Stimulated activated CD4-positive, alpha-beta T cell treated with anti-CD3 and anti-CD28 coated beads, Interleukin-15, amount 100 ng/mL, for 24 hours (primary cell): Measurements from ENCODE around the gene ESYT3.
"Not testable (repeated sequence)": the region's sequence is repeated elsewhere in the genome, so short reads cannot be mapped to it uniquely, and the experiment has no call there.

Experiments
- DNase-seq: peaks from one replicate; pipeline ENCODE4 v3.0.0-alpha.2; 2020

The ESYT3 gene

DNA sequence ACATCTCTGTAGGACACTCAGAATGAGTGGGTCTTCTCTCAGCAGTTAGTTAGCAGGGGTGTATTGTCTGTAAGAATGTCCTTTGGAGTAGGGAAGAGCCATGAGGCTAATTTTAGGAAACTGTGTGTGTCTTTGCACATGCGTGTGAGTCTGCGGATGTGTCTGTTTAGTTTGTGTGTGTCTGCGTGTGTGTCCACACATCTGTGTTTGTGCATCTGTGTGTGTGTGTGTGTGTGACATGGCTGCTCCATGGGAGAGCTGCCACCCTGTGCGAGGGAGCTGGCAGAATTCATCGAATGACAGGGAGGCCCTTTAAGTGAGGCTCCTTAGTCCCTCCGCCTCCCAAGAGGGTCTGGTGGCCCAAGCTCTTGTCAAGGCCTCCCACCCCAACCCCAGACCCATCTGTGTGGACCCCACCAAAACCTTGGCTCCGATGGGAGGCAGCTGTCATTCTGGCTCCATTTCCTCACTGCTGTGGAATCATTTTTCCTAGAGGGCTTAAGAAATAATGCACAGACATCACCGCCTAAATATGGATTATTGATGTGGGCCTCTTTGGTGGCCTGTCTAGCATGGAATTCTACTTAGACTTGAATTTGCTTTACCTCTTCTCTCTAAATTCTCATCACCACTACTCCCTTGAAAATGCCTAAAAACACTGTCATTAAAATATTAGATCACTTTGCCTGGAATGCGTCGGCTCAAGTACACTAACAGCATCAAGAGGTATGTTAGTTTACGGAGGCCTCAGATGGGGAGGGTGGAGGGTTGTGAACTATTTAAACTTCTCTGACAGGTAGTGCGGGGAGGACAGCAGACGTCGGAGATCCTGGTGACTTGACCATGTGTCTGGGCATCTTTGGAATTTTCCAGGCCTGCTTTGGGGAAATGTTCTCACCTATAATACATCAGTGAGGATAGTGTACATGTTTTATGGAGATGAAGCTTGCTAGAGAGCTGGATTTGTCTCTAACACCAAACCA is 9.4 kb downstream of the ESYT3 start:
- DNase-seq, result no peak

GRCh38 chr3:138445236-138445635 is 10.8 kb downstream of the ESYT3 start:
- no peak for DNase-seq

DNA sequence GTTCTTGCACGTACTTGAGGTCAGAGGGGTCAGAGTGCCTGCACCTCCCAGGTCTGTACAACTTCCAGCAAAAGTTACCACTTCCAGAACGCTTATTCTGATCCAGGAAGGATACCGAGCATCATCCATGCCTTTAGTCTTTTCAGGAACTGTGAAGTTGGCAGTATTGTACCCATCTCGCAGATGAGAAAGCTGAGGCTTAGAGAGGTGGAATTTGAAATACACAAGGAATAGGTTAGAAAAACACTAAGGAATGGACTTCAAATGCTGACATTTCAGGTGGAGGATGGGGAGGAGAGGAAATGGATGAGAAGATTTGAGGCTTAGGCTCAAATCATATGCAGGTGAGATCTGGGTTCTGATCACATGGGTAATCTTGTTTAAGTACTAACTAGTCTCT is 11.2 kb downstream of the ESYT3 start:
- DNase-seq, result no peak

DNA sequence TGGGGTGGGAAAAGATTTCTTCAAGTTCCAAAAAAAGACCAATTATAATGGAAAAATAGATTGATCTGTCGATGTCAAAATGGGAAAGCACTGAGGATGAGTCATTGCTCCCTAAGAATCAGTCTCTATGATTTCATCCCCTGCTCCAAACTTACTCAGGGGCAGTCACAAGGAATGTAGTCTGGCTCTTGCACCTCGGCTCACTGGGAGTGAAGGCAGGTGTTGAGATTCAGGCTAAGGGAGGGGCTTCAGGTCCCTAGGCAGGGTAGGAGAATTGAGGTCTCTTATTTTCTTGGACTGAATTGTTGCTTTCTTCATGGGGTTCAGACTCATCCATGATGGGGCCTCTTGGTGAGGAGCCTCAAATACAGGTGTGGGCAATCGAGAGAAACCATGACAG is 14.2 kb downstream of the ESYT3 start:
- no peak for DNase-seq

DNA sequence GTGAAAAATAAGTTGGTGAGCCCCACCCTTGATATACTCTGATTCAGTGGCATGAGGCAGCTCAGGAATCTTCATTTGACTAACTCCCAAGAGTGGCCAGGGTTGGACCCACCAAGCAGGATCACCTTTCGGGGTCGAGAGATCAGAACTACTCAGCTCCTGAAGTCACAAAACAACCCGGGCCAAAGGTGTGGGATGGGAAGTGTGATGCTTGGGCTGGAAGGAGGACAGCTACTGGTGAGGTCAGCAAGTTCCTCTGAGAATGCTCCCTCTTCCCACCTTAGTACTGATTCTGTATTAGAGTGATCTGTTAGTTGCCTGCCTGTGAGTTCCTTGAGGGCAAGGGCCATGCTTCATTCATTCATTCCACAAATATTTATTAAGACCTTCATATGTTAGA is 15.1 kb downstream of the ESYT3 start:
- DNase-seq, result no peak

DNA sequence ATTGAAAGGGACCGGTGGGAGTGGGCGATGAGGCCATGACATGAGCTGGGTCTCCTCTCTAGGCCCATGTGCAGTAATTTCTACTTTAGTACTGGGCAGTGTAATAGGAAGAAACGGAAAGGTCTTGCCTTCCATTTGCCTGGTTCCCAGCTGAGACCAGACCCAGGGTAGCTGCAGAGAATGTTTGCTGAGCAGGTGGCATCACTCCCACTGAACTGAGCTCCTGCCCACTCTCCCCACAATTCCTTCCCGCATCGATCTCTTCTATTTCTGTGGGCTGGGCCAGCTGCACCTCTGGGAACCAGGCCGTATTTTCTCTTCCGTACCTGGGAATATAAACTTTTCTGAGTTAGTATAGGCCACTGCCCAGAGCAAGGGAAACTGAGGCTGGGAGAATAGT is 15.8 kb downstream of the ESYT3 start:
- DNase-seq, result no peak

DNA sequence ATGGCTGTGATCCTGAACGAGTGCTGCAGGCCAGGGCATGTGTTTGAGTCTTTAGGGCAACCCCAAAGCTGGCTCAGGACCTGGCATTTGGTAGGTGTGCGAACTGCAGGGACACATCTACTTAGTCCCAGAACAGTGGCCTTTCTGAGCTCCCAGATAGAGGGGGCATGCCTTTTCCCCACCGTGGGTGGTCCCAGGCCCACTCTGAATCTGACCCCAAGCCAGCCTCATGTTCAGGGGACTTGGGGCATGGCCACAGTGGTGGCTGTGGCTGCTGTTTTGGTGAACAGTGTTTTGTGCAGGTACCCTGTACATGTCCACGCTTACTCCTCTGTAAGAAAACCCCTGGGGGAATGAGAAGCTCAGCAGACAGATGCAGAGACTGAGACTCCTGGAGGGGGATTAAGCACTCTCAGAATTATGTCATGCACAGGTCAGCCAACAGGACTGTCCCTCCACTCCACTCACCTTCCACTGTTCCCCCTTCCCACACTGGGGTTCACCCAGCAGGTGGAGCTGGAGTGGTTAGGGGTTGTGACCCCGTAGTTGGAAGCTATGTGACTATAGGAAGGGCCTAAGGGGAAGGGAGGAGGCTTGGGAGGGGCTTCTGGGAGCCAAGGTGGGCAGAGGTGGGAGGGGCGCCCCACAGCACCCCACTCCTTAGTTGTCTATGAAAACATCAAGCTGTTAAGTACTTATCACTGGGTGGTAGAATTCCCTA is 16.4 kb downstream of the ESYT3 start:
- no peak for DNase-seq

DNA sequence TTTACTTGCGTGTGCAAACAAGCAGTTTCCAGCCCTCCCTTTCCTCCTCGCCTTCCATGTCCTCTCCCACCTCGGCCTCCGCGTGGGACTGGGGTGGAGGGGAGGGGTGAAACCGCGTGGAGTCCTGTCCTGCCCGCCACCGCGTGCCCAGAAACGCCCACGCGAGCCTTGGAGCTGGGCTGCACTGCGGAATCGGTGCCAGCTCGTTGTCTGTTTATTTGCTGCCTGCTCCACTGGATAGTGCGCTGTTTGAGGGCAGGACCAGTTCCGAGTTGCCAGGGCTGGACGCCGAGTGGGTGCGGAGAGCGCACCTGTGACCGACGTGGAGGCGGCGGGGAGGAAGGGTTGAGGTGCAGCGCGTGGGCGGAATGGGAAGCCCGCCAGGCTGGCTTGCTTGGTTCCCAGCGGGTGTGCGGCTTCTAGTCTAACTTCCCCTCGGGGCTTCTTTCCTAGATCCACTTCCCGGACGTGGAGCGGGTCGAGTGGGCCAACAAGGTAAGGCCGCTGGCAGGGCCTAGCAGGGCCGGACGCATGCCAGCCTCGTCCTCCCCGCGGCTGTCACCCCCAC is 17.3 kb downstream of the ESYT3 start:
- DNase-seq, result no peak

DNA sequence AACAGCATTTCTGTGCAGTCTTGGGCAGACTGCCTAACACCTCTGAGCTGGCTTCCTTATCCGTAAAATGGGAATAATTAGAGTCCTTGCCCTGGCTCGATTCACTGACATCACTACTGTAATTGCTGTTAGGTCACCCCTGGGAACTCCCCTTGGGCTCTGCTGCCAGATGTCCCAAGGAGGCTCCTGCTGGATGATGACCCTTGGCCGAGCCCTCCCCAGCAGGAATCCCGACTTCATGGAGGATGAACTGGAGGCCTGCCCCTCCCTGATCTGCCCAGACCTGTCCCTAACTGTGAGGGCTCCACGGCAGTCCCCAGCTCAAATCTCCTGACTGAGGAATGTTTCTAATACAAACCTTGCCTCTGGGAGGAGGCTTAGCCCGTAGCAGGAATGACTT is 18.0 kb downstream of the ESYT3 start:
- no peak for DNase-seq

DNA sequence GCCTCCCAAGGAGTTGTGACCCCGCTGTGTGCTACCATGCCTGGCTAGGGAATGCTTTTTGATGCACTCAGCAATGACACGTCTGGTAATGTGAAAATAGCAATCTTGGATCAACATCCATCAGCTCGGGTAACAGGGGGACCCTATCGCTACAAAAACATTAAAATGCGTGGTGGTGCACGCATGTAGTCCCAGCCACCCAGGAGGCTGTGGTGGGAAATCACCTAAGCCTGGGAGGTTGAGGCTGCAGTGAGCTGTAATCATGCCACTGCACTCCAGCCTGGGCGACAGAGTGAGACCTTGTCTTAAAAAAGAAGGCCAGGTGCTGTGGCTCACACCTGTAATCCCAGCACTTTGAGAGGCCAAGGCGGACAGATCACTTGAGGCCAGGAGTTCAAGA is 19.5 kb downstream of the ESYT3 start:
- DNase-seq, result not testable (repeated sequence)

GRCh38 chr3:138455801-138456716 is 21.6 kb downstream of the ESYT3 start:
- DNase-seq, result no peak

GRCh38 chr3:138456961-138457862 is 22.8 kb downstream of the ESYT3 start:
- DNase-seq, result no peak

DNA sequence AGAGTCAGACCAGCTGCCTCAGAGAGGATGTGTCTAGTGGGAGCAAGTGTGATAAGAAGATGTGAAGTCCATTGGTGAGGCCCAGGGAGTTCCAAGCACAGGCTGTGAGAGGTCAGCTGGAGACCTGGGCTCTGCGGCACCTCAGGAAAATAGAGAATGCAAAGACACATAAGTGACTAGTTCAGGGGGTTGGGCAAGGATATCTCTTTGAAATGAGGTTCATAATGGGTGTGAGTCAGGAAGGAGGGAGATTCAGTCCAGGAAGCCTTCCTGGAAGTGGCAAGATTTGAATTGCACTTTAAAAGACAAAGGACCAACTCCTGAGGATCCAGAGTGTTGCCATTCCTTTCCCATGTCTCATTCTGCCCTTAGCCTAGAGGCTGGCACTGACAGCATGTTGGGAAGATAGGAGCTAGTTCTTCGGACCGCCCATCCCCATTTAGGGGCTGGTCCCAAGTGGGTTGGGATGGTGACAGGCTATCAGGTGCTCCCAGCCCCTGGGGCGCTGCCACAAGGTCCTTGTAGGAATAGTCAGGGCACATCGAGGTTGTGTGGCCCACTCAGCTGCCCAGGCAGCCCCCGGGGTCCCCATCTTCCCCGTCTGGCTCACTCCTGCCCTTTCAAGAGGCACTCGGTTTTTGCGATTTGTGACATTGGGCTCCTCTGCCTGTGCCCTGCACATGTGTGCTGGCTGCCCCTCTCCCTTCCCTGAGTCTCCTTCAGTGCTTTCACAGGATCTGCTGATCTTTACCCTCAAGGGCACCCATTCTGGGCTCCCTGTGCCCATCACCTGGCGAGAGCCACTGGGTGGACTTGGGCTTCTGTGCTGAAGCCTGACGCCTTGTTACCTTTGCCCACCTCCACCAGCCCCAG is 23.7 kb downstream of the ESYT3 start:
- no peak for DNase-seq

DNA sequence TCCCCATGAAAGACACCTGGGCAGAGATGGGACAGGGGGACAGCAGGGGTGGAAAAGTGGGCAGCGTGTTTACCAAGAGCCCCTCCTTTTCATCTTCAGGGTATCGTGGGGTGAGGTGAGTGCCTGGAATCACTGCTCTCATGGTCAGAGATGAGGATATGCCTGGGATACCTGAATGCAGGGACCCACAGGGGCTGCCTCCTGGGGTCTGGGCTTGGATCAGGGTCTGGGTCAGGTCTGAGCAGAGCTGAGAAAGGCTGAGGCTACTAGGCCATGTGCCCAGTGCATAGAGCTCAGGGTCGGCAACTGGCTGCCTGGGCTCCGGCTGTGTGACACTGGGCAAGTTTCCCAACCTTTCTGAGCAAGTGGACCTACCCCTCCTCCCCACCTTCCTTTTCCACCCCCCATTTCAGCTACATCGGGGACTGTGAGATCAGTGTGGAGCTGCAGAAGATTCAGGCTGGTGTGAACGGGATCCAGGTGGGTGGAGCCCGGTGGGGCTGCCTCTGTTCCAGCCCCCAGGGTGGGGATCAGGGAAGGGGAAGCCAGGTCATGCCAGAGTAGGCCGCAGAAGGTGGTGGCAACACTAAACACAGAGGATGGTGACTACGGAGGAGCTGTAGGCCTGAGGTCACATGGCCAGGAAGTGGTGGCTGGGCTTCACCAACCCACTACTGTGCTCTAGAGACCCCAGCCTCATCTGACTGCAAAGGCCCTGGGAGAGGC is 24.5 kb downstream of the ESYT3 start:
- DNase-seq, result no peak

GRCh38 chr3:138459619-138460535 is 25.5 kb downstream of the ESYT3 start:
- DNase-seq, result no peak

GRCh38 chr3:138460536-138461205 is 26.3 kb downstream of the ESYT3 start:
- no peak for DNase-seq

- DNase-seq, result no peak
Observed at GRCh38 chr3:138461246-138461645, 26.8 kb downstream of the ESYT3 start.

GRCh38 chr3:138461896-138462295 is 27.5 kb downstream of the ESYT3 start:
- DNase-seq, result no peak
